Choroid plexus epithelial cell (primary cell): ENCODE results near the gene ARHGEF7.

Source experiments
- DNase-seq: peaks from one replicate; pipeline ENCODE4 v3.0.0-alpha.2; 2010; ENCODE audit warnings: low read depth
- H3K4me3 ChIP-seq: 2 replicates; pipeline ENCODE4 v1.5.1; 2011; ENCODE audit warnings: low read depth, mild to moderate bottlenecking, control low read depth, low read length, moderate library complexity
- TF ChIP-seq, protein P1 (sequence below): conservative IDR thresholded peaks from 2 replicates; pipeline ENCODE4 v1.5.1; 2011; ENCODE audit warnings: low read depth, mild to moderate bottlenecking, control low read depth, inconsistent platforms, low read length, moderate library complexity

ARHGEF7 gene

DNA sequence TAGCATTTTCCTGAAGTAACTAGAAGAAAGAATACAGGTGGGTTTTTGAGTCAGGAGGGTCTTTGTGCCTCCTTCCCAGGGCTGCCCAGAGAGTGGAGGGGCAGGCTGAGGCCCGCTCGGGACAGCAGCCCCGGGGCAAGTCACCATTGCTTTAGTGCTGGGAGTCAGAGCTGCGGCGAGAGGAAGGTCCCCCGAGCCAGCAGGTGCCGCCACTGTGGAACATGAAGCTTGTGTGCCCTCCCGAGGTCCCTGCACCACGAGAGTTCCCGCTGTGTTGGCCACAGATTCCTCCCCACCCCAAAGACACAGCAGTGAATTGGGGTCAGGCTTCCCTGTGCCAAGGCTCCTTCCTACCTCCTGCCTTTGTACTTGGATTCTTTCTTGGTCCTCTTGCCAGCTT, 154.4 kb downstream of the ARHGEF7 start:
- TF ChIP-seq, protein P1, sequence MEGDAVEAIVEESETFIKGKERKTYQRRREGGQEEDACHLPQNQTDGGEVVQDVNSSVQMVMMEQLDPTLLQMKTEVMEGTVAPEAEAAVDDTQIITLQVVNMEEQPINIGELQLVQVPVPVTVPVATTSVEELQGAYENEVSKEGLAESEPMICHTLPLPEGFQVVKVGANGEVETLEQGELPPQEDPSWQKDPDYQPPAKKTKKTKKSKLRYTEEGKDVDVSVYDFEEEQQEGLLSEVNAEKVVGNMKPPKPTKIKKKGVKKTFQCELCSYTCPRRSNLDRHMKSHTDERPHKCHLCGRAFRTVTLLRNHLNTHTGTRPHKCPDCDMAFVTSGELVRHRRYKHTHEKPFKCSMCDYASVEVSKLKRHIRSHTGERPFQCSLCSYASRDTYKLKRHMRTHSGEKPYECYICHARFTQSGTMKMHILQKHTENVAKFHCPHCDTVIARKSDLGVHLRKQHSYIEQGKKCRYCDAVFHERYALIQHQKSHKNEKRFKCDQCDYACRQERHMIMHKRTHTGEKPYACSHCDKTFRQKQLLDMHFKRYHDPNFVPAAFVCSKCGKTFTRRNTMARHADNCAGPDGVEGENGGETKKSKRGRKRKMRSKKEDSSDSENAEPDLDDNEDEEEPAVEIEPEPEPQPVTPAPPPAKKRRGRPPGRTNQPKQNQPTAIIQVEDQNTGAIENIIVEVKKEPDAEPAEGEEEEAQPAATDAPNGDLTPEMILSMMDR: no peak
- H3K4me3 ChIP-seq: no peak overlapping the region
- DNase-seq: no peak

DNA sequence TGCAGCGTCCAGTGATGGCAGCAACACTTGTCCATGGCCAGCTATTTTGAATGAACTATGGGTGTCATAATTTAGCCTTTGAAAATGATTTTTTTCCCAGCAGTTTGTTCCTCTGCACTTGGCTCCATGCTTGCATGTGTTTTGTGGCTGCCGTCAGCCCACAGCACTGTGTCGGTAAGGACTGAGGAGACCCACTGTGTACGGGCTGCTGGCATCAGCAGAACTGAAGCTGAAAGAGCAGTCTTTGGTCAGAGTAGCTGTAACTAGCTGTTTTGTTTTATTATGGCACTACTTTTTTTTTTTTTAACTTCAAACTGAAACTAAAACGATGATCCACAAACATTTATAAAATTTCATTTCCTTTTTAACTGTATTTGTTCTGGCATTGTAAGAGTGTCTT, 155.0 kb downstream of the ARHGEF7 start:
- H3K4me3 ChIP-seq: no peak overlapping the region
- DNase-seq: peak; percentile 36
- TF ChIP-seq, protein P1: no peak

DNA sequence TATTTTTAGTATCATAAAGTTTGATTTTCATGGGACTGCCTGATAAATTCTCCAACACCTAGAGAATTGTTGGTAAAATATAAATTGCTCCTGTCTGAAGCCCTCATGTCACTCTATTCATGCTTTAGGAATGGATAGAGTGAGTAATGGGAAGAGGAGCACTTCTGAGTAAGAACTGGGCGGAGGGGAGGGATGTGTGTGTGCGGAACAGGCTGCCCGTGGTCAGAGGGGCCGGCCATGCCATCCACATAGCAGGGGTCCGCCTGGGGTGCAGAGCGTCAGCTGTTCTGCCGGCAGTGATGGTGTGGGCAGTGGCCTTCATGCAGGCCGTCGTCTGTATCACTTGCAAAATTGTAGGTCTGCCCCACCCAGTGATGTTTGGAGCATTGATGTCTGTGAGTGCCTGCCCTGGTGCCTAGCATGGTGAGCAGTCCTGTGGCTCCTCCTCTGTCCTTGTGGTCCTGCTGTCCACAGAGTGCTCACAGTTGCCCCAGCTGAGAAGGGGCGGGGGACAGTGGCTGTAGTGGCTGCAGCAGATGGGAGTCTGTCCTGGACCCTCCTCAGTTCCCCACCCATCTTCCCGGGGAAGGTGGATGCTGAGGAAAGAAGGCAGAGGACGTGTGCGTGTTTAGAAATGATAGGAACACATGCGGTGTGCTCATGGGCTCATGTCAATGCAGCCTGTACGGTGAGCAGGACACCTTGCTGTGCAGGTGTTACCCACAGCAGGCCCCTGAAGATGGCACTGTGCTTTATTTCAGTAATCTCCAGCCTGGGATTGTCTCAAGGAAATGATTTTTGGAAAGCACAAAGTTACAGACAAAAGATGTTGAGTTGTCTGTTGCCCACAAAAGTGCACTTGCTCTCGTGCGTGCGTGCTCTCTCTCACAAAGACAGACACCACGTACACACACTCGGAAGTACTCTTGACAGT, 155.9 kb downstream of the ARHGEF7 start:
- TF ChIP-seq, protein P1: no peak
- DNase-seq: peak; percentile 59
- no peak overlapping the region for H3K4me3 ChIP-seq

- DNase-seq: no peak
- H3K4me3 ChIP-seq: no peak overlapping the region
- TF ChIP-seq, protein P1: no peak
Observed at GRCh38 chr13:111272117-111272516, 157.0 kb downstream of the ARHGEF7 start.

DNA sequence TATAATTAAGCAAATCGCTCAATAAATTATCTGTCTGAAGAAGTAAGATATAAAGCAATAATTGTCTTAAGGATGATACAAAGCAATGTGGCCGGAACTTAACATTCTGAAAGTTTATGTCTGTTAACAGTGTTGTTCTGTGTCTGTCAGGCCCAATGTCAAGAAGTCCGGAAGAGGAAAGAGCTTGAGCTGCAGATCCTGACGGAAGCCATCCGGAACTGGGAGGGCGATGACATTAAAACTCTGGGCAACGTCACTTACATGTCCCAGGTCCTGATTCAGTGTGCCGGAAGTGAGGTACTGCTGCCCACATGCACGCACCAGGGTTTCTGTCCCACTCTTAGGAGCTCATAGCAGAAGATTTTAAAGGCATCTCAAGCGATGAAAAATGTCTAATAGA, 160.3 kb downstream of the ARHGEF7 start:
- DNase-seq: no peak
- TF ChIP-seq, protein P1: no peak

DNA sequence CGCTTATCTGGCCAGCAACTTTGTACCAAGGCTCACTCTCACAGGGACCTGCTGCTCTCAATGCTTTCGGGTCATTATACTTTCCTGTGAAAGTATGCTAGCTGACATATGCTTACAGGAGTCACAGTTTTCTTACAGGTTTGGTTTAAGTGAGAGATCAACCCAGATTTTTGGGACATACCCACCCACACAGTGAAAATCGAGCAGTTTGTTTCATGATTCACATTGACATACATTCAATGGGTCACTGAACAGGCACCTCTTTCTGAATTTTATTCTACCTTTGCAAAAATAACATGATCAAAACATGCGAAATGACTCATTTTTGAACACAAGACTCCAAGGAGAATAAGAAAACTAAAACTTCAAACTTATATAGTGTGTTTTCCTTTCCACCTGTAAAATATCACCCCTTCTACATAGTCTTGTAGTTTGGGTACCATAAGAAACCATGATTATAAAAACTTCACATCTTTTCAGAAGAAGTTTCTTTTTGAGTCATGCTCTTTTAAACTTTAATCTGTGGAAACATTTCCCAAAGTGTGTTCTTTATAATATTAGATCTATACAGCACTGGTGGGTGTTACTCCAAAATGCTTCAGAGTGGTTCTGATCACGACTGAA, 161.0 kb downstream of the ARHGEF7 start:
- TF ChIP-seq, protein P1: no peak
- no peak overlapping the region for H3K4me3 ChIP-seq

More for the DNA sequence above, 160.3 kb downstream of the ARHGEF7 start:
- H3K4me3 ChIP-seq: no peak overlapping the region

More for the DNA sequence above, 161.0 kb downstream of the ARHGEF7 start:
- DNase-seq: no peak
